ENCODE measurements around the gene TMEM127.

Gene TMEM127

DNA sequence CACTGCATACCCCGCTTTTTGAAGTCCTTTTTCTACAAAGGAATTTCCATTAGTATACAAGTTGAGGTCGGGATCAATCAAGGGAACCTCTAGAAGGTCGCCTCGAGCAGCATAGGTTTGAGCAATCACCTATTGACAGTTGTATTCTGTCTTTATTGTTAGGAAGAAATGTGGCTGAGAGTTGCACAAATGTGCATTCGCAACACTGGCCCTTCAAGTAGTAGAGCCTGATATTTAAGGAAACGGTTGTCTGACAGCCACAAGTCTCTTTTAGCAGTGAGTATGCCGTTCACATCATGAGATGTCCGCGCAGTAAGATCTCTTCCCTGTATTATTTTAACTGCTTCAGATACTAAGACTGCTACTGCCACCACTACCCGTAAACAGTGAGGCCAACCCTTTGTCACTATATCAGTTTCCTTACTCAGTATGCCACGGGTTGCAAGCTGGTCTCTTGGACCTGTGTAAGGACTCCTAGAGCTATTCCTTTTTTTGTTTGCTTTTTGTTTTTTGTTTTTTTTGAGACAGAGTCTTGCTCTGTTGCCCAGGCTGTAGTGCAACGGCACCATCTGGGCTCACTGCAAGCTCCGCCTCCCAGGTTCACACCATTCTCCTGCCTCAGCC, 47.2 kb downstream of the TMEM127 start:
- DNase-seq: no peak
- H3K27ac ChIP-seq: no peak overlapping the region
- TF ChIP-seq, protein P1, sequence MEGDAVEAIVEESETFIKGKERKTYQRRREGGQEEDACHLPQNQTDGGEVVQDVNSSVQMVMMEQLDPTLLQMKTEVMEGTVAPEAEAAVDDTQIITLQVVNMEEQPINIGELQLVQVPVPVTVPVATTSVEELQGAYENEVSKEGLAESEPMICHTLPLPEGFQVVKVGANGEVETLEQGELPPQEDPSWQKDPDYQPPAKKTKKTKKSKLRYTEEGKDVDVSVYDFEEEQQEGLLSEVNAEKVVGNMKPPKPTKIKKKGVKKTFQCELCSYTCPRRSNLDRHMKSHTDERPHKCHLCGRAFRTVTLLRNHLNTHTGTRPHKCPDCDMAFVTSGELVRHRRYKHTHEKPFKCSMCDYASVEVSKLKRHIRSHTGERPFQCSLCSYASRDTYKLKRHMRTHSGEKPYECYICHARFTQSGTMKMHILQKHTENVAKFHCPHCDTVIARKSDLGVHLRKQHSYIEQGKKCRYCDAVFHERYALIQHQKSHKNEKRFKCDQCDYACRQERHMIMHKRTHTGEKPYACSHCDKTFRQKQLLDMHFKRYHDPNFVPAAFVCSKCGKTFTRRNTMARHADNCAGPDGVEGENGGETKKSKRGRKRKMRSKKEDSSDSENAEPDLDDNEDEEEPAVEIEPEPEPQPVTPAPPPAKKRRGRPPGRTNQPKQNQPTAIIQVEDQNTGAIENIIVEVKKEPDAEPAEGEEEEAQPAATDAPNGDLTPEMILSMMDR (IDR thresholded peaks at IDR 0.05; ENCODE audit: low read depth, low read length, missing control alignments): no peak
- in situ Hi-C loops (cut with HindIII; ENCODE audit: low pct_ligation_motif_present, low sequenced_read_pairs): no loop called here
- H3K36me3 ChIP-seq (replicated peaks): no peaks in the 10 kb centered on the region
- H3K27me3 ChIP-seq (replicated peaks): no peaks in the 10 kb centered on the region
- H3K4me3 ChIP-seq (ENCODE audit: low read depth, low read length): no peak overlapping the region

DNA sequence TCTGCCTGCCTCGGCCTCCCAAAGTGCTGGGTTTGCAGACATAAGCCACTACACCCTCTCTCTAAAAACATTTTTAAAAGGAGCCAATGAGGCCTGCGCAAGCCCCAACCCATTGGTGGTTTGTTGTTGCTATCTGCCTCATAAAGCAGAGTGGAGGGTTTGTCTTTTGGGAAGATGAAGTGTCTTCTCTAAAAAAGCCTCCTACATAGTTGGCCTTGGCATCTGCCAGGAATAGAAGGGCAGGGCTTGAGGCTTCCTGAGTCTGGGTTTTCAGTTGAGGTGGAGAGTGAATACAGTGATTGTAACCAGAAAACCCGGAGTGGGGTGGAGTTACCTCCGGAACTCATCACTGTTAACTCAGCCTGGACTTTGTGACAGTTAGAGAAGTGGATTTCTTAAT, 51.2 kb downstream of the TMEM127 start:
- no peak overlapping the region for H3K27ac ChIP-seq
- TF ChIP-seq, protein P1 (IDR thresholded peaks at IDR 0.05; ENCODE audit: low read depth, low read length, missing control alignments): no peak

DNA sequence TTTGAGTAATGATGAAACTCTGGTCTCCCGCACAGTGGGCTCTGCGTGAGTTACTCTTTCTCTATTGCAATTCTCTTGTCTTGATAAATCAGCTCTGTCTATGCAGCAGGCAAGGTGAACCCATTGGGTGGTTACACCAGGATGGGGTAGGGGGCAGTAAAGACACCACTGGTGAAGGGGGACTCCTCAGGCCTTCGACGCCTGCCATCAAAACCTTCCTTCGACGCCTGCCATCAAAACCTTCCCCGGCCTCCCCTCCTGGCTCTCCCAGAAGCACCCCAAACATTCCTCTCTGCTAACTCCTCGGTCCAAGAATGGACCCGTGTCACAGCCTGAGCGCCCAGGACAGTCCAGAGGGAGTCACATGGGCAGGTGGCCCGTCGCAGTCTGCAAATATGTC, 52.4 kb downstream of the TMEM127 start:
- Histone ChIP-seq H3K4me3 (ENCODE audit: low read depth, low read length) (no peak overlapping the region), H3K27me3 (replicated peaks) (no peaks in the 10 kb centered on the region), H3K27ac (no peak overlapping the region), H3K36me3 (replicated peaks) (no peaks in the 10 kb centered on the region)
- DNase-seq: no peak
- in situ Hi-C loops (cut with HindIII; ENCODE audit: low pct_ligation_motif_present, low sequenced_read_pairs): no loop called here
- TF ChIP-seq, protein P1 (IDR thresholded peaks at IDR 0.05; ENCODE audit: low read depth, low read length, missing control alignments): no peak

More for the DNA sequence above, 51.2 kb downstream of the TMEM127 start:
- no peaks in the 10 kb centered on the region for H3K27me3 ChIP-seq (replicated peaks)
- H3K36me3 ChIP-seq (replicated peaks): no peaks in the 10 kb centered on the region
- no peak for DNase-seq
- in situ Hi-C loops (cut with HindIII; ENCODE audit: low pct_ligation_motif_present, low sequenced_read_pairs): no loop called here
- no peak overlapping the region for H3K4me3 ChIP-seq (ENCODE audit: low read depth, low read length)

DNA sequence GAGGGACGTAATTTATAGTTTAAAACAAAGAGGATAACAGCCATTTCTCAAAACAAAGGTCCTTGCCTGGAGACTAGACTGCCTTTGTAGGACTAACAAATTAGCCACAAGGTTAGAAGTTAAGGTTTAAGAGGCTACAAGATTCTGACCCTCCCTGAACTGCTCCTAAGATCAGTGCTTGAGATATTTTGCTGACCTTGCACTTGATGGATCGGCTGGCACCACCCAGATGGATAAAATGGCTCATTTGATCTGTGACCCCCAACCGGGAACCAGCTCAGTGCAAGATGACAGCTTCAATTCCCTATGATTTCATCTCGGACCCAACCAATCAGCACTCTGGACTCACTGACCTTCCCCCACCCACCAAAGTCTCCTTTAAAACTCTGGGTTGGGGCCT, 53.5 kb downstream of the TMEM127 start:
- in situ Hi-C loops (cut with HindIII; ENCODE audit: low pct_ligation_motif_present, low sequenced_read_pairs): no loop called here
- DNase-seq: no peak

DNA sequence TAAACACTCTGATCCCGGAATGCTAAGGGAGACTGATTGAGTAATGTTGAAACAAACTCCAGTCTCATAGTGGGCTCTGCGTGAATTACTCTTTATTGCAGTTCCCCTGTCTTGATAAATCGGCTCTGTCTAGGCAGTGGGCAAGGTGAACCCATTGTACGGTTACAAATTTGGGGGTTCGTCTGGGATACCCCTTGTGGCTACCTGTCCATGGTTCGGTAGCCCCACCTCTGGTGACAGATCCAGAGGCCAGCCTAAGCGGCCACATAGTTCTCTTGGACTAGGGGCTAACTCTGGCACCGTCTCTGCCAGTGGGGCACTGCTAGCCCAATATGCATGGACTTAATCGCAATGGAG, 56.1 kb downstream of the TMEM127 start:
- Histone ChIP-seq H3K27ac (no peak overlapping the region), H3K4me3 (ENCODE audit: low read depth, low read length) (peak overlapping the region; percentile 88), H3K27me3 (replicated peaks) (no peaks in the 10 kb centered on the region), H3K36me3 (replicated peaks) (no peaks in the 10 kb centered on the region)
- in situ Hi-C loops (cut with HindIII; ENCODE audit: low pct_ligation_motif_present, low sequenced_read_pairs): no loop called here
- no peak for DNase-seq
- TF ChIP-seq, protein P1 (IDR thresholded peaks at IDR 0.05; ENCODE audit: low read depth, low read length, missing control alignments): no peak

More for the DNA sequence above, 53.5 kb downstream of the TMEM127 start:
- TF ChIP-seq, protein P1 (IDR thresholded peaks at IDR 0.05; ENCODE audit: low read depth, low read length, missing control alignments): no peak
- no peak overlapping the region for H3K27ac ChIP-seq
- no peak overlapping the region for H3K4me3 ChIP-seq (ENCODE audit: low read depth, low read length)
- H3K27me3 ChIP-seq (replicated peaks): no peaks in the 10 kb centered on the region
- H3K36me3 ChIP-seq (replicated peaks): no peaks in the 10 kb centered on the region

Measured in brain microvascular endothelial cell (primary cell).